Activated CD4-positive, alpha-beta T cell treated with anti-CD3 and anti-CD28 coated beads, Interleukin-2, amount 10 ng/mL, durations not matched to agents 24 days and 14 days (primary cell): ENCODE measurements around the gene COL25A1. TPM values are rescaled to one million over a fixed set of nuclear protein-coding genes. Genes with fewer than 3 reads are reported as not detected.

ENCODE experiments used
- DNase-seq: peaks from one replicate; pipeline ENCODE4 v3.0.0; 2022
- H3K27ac Mint-ChIP-seq: one replicate; pipeline ENCODE4 v1.8.0; 2022; ENCODE audit warnings: mild to moderate bottlenecking, mixed read lengths
- H3K27me3 Mint-ChIP-seq: one replicate; pipeline ENCODE4 v1.8.0; 2022; ENCODE audit warnings: mixed read lengths
- H3K36me3 Mint-ChIP-seq: one replicate; pipeline ENCODE4 v1.8.0; 2022; ENCODE audit warnings: low read depth, mild to moderate bottlenecking, mixed read lengths
- H3K4me1 Mint-ChIP-seq: one replicate; pipeline ENCODE4 v1.8.0; 2021; ENCODE audit warnings: mixed read lengths
- H3K4me3 Mint-ChIP-seq: one replicate; pipeline ENCODE4 v1.8.0; 2022; ENCODE audit warnings: mild to moderate bottlenecking, moderate library complexity, mixed read lengths
- H3K9me3 Mint-ChIP-seq: one replicate; pipeline ENCODE4 v1.8.0; 2021; ENCODE audit warnings: mixed read lengths
- intact Hi-C: fragments of 100-400 bp; cut with micrococcal nuclease; formaldehyde crosslinking; loops from one replicate; pipeline ENCODE4 v1.15.1; 2023
- total RNA-seq: library from RNA; stranded (reverse); gene quantifications from 2 replicates; pipeline ENCODE4 v1.2.3, GENCODE V29; 2022

Gene COL25A1
- total RNA-seq, 1 donor from 2014 or later = not detected

GRCh38 chr4:109266236-109266635, 36.2 kb downstream of the COL25A1 start:
- no peaks in the 10 kb centered on the region for H3K4me1 Mint-ChIP-seq
- H3K27me3 Mint-ChIP-seq = peaks cover 3% of the 10 kb centered on the region
- no peaks in the 10 kb centered on the region for H3K36me3 Mint-ChIP-seq
- H3K4me3 Mint-ChIP-seq = no peak overlapping the region
- intact Hi-C loops = no loop called here
- H3K27ac Mint-ChIP-seq = no peak overlapping the region
- no peak for DNase-seq
- H3K9me3 Mint-ChIP-seq = no peaks in the 10 kb centered on the region

DNA sequence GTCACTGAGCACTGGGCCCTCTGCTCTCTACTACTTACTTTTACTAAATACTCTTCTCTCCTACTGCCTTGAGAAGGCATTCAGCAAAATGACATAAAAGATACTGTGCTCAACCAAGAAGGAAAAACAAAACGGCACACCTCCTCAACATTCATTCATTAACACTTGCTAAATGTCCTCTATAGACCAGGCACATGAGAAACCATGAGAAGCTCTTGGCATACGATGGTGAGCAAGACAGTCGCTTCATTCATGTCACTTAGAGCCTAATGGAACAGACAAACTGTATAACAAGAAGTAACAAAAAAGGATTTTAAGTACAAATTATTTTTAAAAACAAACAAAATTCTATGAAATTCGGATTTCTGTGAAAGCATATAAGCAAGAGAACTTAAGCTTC, 38.7 kb downstream of the COL25A1 start:
- no peaks in the 10 kb centered on the region for H3K9me3 Mint-ChIP-seq
- H3K27me3 Mint-ChIP-seq = peaks cover 3% of the 10 kb centered on the region
- intact Hi-C loops = no loop called here
- H3K27ac Mint-ChIP-seq = no peak overlapping the region
- H3K4me1 Mint-ChIP-seq = no peaks in the 10 kb centered on the region
- no peaks in the 10 kb centered on the region for H3K36me3 Mint-ChIP-seq
- DNase-seq = no peak
- no peak overlapping the region for H3K4me3 Mint-ChIP-seq

DNA sequence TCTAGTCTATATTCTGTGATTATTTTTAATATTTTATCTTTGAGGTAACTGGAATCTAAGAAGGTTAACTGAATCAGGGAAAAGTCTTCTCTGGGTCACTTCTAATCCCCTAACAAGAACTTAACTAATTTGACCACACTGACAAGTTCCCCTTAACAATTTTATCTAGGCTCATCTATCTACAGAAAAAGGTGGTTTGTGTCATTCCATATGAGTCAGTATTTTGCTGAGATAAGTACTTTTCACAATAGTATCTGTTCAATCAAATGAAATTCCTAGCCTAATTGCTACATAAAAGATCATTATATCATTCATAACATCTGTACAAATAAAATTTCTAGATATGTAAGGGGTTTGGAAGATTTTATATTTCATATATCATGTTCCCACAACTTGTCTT, 45.6 kb downstream of the COL25A1 start:
- DNase-seq = no peak
- intact Hi-C loops = no loop called here
- no peaks in the 10 kb centered on the region for H3K9me3 Mint-ChIP-seq
- H3K4me3 Mint-ChIP-seq = no peak overlapping the region
- H3K27ac Mint-ChIP-seq = no peak overlapping the region
- peaks cover 4% of the 10 kb centered on the region for H3K27me3 Mint-ChIP-seq
- no peaks in the 10 kb centered on the region for H3K36me3 Mint-ChIP-seq
- no peaks in the 10 kb centered on the region for H3K4me1 Mint-ChIP-seq

- Mint-ChIP-seq H3K27me3 (peaks cover 4% of the 10 kb centered on the region), H3K4me3 (no peak overlapping the region), H3K36me3 (no peaks in the 10 kb centered on the region), H3K9me3 (no peaks in the 10 kb centered on the region), H3K27ac (no peak overlapping the region), H3K4me1 (no peaks in the 10 kb centered on the region)
- intact Hi-C loops = no loop called here
- no peak for DNase-seq
These were observed 47.6 kb downstream of the COL25A1 start for GRCh38 chr4:109254845-109255244.

DNA sequence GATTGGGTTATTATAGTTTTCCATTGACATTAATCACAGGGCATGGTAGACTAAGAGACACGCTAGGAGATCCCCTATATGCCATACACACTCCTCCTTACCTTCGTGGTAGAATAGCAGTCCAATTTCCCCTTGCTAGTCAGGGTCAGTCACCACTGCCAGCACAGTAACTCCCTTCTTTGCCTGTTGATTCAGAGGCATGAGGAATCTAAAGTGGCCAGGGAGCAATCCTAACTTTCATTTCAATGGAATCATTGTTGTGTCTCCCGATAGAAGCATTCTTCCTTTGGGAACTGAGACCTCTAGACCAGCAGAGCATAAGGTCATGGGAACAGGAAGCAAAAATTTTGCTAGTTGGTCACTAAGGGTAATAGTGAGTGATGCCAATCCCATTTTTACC, 51.1 kb downstream of the COL25A1 start:
- Mint-ChIP-seq H3K4me3 (no peak overlapping the region), H3K27me3 (peaks cover 3% of the 10 kb centered on the region), H3K36me3 (no peaks in the 10 kb centered on the region), H3K9me3 (no peaks in the 10 kb centered on the region), H3K4me1 (no peaks in the 10 kb centered on the region), H3K27ac (no peak overlapping the region)
- no peak for DNase-seq
- intact Hi-C loops = no loop called here

DNA sequence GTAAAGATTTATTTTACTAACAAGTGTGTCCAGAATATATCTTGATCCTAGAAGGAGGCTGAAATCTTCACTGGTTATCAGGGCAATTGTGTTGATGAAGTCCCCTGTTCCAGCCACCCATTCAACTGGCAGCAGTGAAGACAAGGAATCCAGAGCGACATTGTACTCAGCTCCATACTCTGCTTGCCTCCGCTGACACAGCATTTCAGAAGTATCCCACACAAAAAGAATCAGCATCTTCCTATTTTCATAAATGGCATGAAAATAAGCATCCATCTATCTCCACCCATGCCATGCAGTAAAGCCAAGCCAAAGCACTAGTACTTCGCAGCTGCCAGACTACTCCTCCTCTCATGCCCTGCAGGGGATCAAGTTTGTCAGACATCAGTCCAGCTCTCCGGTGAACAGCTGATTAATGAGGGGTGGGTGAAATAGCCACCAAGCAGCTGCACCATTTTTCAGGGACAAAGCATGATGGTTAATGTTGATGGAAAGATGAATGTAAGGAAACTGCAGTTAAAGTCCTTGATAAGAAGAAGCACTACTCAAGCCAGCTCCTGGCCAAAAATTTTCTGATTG, 54.0 kb downstream of the COL25A1 start:
- Mint-ChIP-seq H3K27me3 (peaks cover 3% of the 10 kb centered on the region), H3K27ac (no peak overlapping the region), H3K4me1 (no peaks in the 10 kb centered on the region), H3K9me3 (no peaks in the 10 kb centered on the region), H3K36me3 (no peaks in the 10 kb centered on the region), H3K4me3 (no peak overlapping the region)
- intact Hi-C loops = no loop called here
- DNase-seq = no peak

DNA sequence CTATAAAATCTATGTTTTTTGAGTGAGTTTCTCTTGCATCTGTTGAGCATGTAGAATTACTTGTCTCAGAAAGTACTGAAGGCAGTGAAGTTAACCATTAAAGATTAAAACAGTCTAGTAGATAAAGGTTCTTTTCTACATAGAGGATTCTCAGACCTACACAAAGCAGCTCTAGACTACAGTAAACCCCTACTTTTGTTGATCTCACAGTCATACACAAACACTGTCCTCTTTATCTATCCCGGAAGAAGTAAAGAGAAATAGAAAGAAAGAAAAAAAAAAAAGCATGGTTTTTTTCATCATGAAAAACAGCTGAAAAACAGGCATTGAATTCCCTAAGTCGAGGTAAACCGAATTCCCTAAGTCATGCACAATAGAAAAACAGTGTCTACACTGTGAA, 58.6 kb downstream of the COL25A1 start:
- no peak overlapping the region for H3K4me3 Mint-ChIP-seq
- H3K4me1 Mint-ChIP-seq = no peaks in the 10 kb centered on the region
- H3K36me3 Mint-ChIP-seq = no peaks in the 10 kb centered on the region
- peaks cover 3% of the 10 kb centered on the region for H3K9me3 Mint-ChIP-seq
- no peak for DNase-seq
- intact Hi-C loops = no loop called here
- H3K27ac Mint-ChIP-seq = no peak overlapping the region
- peaks cover 8% of the 10 kb centered on the region for H3K27me3 Mint-ChIP-seq

- no peaks in the 10 kb centered on the region for H3K4me1 Mint-ChIP-seq
These were observed 63.7 kb downstream of the COL25A1 start for GRCh38 chr4:109238746-109239145.

GRCh38 chr4:109235683-109236082, 66.8 kb downstream of the COL25A1 start:
- Mint-ChIP-seq H3K9me3 (peaks cover 6% of the 10 kb centered on the region), H3K4me1 (no peaks in the 10 kb centered on the region), H3K4me3 (no peak overlapping the region), H3K27ac (no peak overlapping the region), H3K36me3 (no peaks in the 10 kb centered on the region), H3K27me3 (peaks cover 13% of the 10 kb centered on the region)
- intact Hi-C loops = no loop called here
- DNase-seq = no peak

More at GRCh38 chr4:109238746-109239145, 63.7 kb downstream of the COL25A1 start:
- Mint-ChIP-seq H3K27me3 (peaks cover 17% of the 10 kb centered on the region), H3K9me3 (peaks cover 6% of the 10 kb centered on the region), H3K27ac (no peak overlapping the region), H3K4me3 (no peak overlapping the region), H3K36me3 (no peaks in the 10 kb centered on the region)
- DNase-seq = no peak
- intact Hi-C loops = no loop called here

DNA sequence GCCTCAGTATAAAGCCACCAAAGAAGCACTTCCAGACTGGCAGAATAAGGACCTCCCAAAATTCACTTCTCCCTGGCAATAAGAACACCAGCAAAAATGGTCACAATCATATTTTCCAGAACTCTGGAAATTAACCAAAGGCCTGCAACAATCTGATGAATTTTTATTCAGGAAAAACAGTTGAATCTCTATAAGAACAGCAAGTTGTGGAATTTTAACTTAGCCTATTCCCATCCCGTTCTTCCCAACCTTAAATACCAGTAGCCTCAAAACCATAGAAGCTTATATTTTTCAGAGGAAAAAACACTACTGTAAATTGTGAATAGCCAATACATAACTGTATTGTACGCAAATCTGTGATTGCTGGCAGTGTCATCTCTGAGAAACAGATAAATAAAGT, 67.9 kb downstream of the COL25A1 start:
- peaks cover 13% of the 10 kb centered on the region for H3K27me3 Mint-ChIP-seq
- no peak overlapping the region for H3K4me3 Mint-ChIP-seq
- H3K36me3 Mint-ChIP-seq = no peaks in the 10 kb centered on the region
- H3K9me3 Mint-ChIP-seq = peaks cover 3% of the 10 kb centered on the region
- DNase-seq = no peak
- intact Hi-C loops = no loop called here
- H3K4me1 Mint-ChIP-seq = no peaks in the 10 kb centered on the region
- H3K27ac Mint-ChIP-seq = no peak overlapping the region

GRCh38 chr4:109233570-109233969, 68.9 kb downstream of the COL25A1 start:
- Mint-ChIP-seq H3K27me3 (peaks cover 13% of the 10 kb centered on the region), H3K27ac (no peak overlapping the region), H3K4me1 (no peaks in the 10 kb centered on the region), H3K36me3 (no peaks in the 10 kb centered on the region), H3K9me3 (peaks cover 3% of the 10 kb centered on the region), H3K4me3 (no peak overlapping the region)
- intact Hi-C loops = no loop called here
- DNase-seq = no peak

DNA sequence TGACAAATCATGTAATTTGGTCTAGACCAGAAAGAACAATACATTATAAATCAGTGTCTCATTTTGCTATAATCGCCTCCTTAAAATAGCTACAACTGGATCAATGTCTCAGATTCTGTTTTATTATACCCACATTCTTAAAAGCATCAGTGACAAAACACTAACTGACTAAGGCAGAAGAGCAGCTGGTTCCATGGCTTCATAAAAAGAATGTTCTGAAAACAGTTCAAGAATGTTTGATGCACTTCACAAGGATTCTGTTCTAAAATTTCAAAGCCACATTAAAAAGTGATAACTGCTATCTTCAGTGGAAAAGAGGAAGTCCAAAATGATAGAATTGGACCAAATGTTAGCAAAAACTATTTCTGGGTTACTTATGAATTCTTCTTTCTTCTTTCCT, 69.8 kb downstream of the COL25A1 start:
- Mint-ChIP-seq H3K4me1 (no peaks in the 10 kb centered on the region), H3K9me3 (peaks cover 3% of the 10 kb centered on the region), H3K27ac (no peak overlapping the region), H3K4me3 (no peak overlapping the region), H3K36me3 (no peaks in the 10 kb centered on the region), H3K27me3 (peaks cover 16% of the 10 kb centered on the region)
- intact Hi-C loops = no loop called here
- no peak for DNase-seq

DNA sequence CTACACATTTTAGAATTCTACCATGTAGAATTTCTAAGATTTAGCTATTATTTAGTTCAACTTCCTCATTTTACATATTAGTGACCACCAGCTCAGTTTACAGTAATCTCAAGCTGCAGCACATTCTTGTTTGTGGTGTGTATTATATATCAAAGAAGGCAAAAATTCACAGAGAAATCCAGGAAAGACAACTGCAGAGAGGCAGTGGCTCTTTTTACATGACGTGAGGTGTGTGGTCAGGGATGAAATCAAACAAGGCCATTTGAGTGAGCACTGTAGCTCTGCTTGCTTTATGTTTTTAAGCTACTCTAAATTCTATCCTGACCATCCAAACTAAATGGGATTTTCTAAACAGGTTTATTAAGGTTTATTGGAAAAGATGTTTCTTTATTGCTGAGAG, 71.1 kb downstream of the COL25A1 start:
- H3K4me1 Mint-ChIP-seq = no peaks in the 10 kb centered on the region
- H3K27ac Mint-ChIP-seq = no peak overlapping the region
- H3K4me3 Mint-ChIP-seq = no peak overlapping the region
- H3K36me3 Mint-ChIP-seq = no peaks in the 10 kb centered on the region
- H3K9me3 Mint-ChIP-seq = peaks cover 3% of the 10 kb centered on the region
- DNase-seq = no peak
- peaks cover 12% of the 10 kb centered on the region for H3K27me3 Mint-ChIP-seq
- intact Hi-C loops = no loop called here

- Mint-ChIP-seq H3K27ac (no peak overlapping the region), H3K27me3 (peaks cover 5% of the 10 kb centered on the region), H3K4me1 (no peaks in the 10 kb centered on the region), H3K9me3 (no peaks in the 10 kb centered on the region), H3K36me3 (no peaks in the 10 kb centered on the region), H3K4me3 (no peak overlapping the region)
- DNase-seq = no peak
- intact Hi-C loops = no loop called here
These were observed 73.4 kb downstream of the COL25A1 start for GRCh38 chr4:109229028-109229427.

DNA sequence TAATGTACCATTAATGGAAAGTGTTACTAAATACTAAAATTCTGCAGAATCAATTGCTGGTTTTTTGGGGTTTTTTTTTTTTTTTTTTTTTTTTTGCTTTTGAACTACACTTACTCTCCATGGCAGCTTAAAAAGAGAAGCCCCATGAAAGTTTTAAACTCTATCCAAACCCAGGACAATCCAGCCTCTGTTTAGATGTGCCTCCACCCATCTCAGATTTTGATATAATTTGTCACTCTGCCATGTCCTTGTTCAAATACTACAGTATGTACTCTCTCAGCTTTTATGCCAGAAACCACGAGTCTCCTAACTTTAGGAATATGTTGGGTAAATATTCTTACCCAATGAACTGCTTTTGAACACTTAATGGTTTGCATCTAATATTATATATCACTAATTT, 84.2 kb downstream of the COL25A1 start:
- Mint-ChIP-seq H3K36me3 (no peaks in the 10 kb centered on the region), H3K4me3 (no peak overlapping the region), H3K9me3 (no peaks in the 10 kb centered on the region), H3K4me1 (no peaks in the 10 kb centered on the region), H3K27me3 (peaks cover 14% of the 10 kb centered on the region), H3K27ac (no peak overlapping the region)
- no peak for DNase-seq
- intact Hi-C loops = no loop called here
